ENCODE measurements around the gene SGPL1.

Gene SGPL1

GRCh38 chr10:70886921-70887665 is 71.3 kb downstream of the SGPL1 start:
- DNase-seq = no peak

GRCh38 chr10:70887804-70888800 is 72.4 kb downstream of the SGPL1 start, which contains the start of gene PCBD1:
Gene PCBD1 (minus strand): TSS chr10:70888565. CDS start chr10:70888533, 32 bp downstream.
- peak in 1 of 2 experiments; percentile 32 for DNase-seq

GRCh38 chr10:70889291-70889690 is 73.5 kb downstream of the SGPL1 start:
- no peak for DNase-seq

DNA sequence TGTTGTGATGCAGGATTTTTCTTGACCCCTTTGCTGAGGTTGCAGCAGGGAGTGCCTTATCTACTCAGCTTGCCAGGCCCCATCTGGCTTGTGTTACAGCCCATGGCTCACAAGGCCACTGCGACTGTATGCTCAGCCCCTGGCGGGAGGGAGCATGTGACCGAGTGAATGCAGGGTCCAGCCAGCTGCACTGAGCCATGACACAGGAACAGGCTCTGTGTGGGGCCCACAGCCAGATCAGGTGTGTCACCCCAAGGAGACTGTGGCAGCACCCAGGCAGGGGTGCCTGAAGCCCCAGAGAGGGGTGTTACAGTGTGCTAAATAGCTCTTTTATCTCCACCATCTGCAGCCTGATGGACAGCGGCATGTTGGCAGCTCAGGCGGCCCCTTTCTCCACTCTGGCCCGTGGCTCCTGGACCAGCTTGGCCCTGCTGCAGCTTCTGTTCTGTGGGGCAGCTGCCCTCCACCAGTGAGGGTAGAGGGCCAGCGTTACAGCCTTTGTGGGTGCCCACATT is 75.2 kb downstream of the SGPL1 start:
- peak in 1 of 2 experiments; percentile 12 for DNase-seq

DNA sequence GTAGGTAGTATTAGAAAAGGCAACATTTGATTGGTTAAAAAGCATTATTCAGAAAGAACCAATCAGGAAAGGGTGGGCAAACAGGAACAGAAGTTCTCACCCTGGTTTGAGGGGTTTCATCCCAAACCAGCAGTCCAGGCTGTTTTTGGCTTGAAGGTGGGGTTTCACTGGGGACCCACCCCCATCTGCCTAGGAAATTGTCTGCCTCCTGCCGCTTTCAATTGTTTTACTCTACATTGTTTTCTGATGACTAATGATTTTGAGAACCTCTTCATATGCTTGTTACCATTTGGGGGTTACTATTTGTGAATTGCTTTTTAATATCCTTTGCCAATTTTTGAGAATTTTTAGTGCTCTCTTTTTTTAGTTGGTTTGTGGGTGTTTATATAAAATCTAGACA is 75.9 kb downstream of the SGPL1 start:
- DNase-seq = no peak

DNA sequence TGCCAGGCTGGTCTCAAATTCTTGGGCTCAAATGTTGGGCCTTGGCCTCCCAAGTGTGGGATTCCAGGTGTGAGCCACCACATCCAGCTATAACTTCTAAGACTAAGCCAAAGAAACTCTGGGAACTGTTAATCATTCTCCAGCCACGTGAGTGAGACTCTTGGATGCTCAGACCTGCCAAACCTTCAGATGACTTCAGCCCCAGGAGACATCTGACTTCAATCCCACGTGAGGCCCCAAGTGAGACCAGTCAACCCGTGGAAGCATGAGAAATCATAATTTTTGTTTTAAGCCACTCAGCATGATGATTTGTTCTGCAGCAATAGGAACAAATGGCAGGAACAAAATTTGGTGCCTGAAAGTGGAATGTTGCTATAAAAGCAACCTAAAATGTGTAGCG is 76.9 kb downstream of the SGPL1 start:
- DNase-seq = no peak

- DNase-seq = no peak
Measured at GRCh38 chr10:70893227-70894006, 77.7 kb downstream of the SGPL1 start.

DNA sequence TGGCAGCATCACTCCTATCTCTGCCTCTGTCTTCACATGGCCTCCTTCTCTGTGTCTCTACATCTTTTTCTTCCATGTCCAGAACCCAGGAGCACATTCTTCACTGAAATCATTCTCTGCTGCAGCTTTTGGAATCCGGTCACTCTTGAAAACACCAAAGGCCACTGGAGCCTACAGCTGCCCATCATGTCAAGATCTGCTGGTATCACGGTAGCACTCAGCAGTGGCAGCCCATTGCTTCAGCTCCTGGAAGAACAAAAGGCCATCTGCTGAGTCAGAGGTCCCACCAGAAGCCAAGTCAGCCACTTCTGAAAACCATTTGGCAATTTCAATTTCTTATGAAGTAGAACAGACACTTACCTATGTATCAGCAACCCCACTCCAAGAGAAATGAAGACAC is 78.7 kb downstream of the SGPL1 start:
- no peak for DNase-seq

DNA sequence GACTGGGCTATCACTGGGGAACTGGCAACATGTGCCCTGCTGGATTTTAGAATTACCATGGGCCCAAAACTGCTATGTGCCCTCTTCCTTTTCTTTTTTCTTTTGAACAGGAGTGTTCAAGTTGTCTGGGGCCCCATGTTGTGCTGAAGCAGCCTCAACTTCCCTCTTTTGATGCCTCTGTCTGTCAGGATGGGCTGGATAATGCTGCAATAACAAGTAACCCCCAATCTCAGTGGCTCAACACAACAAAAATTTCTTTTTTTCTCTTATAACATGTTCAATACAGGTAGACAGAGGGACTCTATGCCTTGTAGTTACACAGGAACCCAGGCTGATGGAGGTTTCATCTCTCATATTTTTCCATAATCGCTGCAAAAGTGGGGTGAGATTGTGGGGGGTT is 80.8 kb downstream of the SGPL1 start:
- DNase-seq = no peak

DNA sequence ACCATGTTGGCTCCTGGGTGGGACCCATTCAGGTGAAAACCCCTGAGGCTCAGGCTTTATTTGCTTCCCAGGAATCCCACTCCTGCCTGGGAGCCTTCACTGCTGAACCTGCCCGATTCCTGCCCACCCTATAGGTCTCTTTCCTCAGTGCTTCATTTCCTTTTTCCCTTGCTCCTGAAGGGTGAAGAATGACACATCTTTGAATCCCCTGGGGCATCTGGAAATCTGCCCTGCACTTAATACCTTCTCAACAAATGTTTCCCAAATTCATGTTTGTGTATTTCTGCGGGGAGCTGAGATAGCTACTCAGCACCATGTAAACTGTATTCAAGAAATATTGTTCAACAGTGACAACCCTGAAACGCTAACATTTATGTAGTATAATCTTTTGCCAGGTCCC is 82.9 kb downstream of the SGPL1 start:
- DNase-seq = no peak

- no peak for DNase-seq
Measured at GRCh38 chr10:70899096-70899495, 83.3 kb downstream of the SGPL1 start.

DNA sequence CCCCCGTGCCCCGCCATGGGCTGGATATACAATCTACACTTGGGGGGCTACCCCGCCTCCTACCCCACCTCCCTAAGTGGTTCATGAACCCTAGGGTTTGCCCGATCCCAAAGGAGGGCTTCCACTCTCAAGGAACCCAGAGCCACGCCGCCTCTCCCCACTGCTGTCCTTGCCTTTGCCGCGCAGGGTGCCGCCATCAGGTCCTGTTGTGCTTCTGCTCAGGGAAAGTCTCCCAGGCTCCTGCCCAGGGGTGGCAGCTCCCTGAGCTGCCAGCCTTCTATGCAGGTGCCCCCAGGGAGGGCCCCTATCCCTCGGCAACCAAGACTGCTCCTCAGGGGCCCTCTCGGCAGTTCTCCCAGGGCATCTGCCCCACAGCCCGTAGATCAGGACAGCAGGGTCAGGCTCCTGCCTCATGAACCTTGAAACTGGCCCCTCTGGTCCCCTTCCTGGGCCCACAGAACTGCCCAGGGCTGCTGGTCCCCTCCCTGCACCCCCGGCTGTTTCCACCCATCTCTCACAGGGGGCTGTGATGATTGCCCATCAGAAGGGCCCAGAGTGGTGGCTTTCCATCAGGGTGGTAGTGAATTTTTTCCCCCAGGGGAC is 85.6 kb downstream of the SGPL1 start:
- no peak for DNase-seq

DNA sequence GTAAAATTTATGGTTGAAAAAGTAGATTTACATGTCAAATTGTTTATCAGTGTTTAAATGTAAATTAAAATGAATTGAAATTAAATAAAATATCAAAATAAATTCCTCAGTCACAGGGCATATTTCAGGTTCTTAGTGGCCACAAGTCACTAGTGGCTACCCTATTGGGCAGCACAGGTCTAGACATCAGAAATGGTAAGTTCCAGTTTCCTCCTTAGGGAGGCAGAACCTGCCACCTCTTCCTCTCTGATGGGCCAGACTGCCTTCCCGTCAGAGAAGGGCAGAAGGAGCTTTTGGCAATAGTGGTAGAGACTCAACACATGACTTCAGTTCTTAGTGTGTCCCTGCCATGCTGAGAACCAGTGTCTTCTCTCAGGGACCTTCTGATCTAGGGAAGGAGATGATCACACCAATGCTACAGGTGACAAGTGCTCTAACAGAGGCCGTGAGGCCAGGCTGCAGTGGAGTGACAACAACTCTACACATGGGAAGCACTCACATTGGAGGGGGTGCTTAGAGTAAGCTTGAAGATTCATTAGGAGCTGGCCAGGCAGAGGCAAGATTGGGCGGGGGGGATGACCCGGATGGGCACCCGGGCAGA is 87.0 kb downstream of the SGPL1 start:
- DNase-seq = peak in 1 of 2 experiments; percentile 4

GRCh38 chr10:70903262-70903921 is 87.6 kb downstream of the SGPL1 start:
- DNase-seq = peak in 1 of 2 experiments; percentile 36

- no peak for DNase-seq
Measured at GRCh38 chr10:70905071-70906021, 89.6 kb downstream of the SGPL1 start.

DNA sequence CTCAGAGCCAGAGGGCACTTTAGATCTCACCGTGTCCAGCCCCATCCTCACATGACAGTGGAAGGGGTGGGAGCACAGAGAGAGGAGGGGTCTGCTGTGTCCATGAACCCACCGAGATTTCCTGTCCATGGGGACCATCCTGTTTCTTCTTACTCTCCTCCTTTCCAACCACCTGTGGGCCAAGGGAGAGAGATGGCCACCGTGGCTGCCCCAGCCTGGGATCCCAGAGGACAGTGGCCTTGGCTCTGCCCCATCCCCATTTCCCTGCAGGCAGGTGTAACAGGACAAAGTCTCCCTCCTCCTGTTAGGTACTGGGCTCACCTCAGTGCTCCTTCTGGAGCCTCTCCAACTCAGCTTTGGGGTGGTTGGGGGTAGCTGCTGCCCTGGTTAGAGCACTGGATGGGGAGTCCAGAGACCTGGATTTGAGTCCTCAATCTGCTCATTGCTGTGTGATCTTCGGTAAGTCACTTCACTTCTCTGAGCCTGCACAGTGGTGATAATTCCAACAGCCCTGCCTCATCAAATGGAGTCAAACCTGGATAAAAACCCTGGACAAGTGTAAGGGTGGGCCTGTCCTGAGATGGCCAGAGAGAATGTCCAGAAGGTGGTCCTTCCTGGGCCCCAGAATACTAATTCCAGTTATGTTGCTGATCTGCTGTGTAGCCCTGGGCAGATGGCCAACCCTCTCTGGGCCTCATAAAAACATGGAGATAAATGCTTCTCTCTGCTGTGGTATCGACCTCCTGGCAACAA is 90.5 kb downstream of the SGPL1 start:
- no peak for DNase-seq

DNA sequence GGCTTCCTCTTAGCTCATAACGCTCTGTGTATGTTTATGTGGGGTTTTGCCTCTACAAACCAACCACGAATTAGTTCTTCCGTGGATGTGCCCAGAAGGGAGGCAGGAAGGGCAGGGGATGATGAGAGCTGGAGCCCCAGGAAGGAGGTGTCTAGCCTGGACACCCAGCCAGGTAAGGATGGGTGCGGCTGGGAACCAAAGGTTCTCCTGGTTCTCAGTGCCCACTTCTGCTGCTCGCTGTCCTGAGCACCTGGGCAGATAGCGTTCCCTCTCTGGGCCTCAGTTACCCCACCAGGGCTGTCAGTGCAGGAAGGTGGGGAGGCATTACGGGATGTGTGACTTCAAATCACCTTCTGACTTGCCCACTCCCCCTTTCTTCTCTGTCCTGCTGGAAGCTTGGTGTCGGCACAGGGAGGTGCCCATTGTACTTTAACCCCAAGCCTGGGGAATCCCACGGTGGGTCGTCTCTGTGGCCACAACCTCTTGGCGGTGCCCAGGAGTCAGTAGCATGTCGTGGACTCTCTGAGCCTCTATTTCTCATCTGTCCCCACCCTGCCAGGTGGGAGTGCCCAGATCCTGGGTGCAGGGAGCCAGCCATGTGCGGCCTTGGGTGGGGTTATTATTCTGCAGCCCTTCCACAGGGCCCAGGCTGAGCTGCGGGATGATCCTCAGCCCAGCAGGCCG is 91.3 kb downstream of the SGPL1 start:
- no peak for DNase-seq

DNA sequence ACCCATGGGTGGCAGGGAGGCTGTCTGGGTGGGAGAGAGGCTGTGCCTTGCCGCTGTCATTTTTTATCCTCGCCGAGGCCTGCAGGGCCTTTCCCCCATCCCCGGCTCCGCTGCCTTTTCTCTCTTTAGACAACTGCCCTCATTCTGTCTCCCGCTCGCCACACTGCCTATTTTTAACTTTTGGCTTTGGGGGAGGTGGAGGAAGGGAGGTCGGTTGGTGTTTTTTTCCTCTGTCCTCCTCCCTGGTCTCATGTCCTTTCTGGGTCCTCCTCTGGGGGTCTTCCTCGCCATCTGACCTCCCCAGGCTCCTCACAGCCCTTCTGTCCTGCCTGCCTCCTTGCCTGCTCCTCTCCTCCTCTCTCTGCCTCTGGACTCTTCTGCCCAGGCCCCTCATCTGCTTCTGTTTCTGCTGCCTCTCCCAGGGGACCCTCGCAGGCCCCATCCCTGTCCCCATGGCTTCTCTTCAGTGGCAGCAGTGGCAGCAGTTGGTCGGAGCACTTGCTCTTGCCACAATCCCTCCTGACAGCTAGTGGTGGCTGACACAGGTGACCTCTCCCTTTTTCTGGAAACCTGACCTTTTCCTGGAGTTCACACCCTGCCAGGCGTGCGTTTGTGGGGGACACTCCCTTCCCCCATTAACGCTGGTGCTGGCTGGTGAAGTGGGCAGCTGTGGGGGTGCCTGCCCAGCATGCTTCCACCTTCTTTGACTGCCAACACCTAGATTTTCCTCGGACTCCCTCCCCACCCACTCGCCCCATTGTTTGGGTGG is 92.1 kb downstream of the SGPL1 start:
- no peak for DNase-seq
